T follicular helper cell (primary cell): ENCODE results near the gene TMEM178A.

Source experiments
- DNase-seq: peaks from one replicate; pipeline ENCODE4 v3.0.0-alpha.2; 2020; ENCODE audit warnings: low read depth

Gene TMEM178A

GRCh38 chr2:39679805-39680204 lies 14.1 kb downstream of the TMEM178A start:
- no peak for DNase-seq

DNA sequence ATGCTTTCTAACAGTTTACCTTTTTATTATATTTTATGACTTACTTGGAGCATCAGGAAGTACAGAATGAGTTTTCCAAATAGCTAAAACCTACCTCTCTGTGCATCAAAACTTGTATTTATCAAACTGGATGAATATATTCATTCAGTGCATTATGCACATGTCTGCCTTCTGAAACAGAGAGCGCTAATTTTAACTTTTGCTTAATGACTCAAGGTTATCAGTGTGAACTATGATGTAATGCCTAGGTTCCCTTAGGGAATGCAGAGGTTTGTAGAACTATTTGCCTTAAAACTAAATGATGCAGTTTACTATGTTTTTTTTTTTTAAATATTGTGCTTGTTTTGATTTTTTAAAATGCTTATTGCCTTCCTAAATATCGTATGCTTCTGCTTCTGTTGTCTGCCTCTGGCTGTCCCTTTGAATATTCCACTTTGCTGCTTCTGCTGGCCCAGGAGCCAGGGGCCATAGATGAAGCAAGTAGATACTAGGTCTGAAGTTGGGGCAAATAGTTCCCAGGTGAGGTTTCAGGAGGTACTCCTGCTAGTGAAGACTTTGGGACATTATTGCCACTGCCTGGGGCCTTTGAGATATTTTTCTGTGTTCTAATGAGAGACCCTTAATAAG lies 16.5 kb downstream of the TMEM178A start:
- no peak for DNase-seq

DNA sequence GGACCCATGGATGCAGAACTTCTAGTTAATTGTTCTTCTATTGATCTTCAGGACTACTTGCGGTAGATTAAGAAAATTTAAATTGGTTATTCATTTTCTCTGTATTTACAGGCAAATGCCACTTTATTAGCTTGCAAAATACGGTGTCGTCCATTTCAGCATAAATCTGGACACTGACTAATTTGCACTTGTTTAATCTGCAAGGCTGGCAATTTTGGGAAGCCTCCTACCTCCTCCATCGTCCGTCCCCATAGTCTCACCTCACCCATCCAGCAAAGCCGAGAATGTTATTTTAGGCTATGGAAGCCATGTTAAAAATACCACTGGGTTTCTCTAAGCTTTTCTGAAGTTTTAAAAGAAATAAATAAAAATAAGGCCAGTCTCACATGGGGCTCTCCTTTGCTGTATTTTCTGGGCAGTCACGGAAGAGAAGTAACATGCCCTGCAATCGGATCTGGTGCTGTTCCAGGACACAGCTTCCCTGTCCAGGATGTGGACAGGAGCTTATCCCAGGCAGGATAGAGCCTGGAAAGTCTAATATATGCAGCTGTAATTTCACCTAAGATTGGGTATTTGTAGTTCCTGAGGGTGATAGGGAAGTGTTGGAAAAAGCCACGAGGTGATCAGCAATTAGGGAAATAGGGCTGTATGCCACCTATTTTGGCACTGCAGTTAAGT lies 17.4 kb downstream of the TMEM178A start:
- no peak for DNase-seq

DNA sequence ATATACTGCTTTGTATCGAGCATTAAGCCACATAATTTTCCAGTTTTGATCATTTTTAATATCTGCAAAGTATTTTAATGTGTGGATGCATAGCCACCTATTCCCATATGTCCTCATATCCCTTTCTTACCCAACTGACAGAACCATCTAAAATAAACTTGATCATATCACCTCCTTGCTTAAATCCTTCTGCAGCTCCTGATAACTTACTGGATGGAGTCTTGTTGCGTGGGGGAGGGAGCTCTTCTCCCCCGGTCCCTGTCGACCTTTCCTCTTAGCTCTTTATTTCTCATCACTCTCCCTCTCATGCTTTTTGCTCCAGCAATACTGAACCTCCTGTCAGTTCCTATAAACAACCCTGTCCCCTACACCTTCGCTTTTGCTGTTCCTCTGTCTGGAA lies 18.7 kb downstream of the TMEM178A start:
- DNase-seq = no peak

DNA sequence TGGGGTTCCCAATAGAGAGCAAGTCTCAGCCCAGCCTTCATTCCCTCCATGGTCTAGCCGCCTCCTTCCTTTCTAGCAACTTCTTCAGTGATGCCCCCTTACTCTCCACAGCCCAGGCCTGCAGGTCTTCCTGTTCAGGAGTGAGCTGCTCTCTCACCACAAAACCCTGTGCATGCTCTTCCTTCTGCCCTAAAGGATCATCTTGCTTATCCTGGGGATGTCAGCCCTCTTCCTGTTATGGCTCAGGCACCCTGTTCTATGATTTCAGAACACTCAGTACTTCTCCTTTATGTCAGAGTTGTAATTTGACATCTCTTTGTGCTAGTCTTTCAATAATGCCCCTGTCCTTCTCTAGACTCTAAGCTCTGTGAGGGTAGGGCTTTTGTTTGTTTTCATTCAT lies 19.4 kb downstream of the TMEM178A start:
- no peak for DNase-seq

DNA sequence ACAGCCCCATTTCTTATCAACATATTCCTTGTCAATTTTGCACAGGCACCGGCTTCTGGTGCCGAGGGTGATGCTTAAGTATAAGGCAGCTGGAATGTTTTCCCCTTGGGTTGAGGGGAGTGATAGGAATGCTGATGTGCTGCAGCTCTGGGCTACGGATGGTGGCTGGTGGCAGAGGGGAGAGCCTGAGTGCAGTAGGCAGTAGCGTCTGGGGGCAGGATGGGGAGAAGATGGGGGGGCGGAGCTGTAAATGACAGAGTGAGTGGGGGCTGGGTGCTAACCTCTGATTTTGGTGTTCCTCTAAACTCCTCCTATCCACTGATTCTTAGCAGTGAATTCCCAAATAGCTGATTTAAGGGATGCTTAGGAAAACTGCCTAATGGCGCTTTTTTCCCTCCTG lies 20.7 kb downstream of the TMEM178A start:
- DNase-seq = no peak

DNA sequence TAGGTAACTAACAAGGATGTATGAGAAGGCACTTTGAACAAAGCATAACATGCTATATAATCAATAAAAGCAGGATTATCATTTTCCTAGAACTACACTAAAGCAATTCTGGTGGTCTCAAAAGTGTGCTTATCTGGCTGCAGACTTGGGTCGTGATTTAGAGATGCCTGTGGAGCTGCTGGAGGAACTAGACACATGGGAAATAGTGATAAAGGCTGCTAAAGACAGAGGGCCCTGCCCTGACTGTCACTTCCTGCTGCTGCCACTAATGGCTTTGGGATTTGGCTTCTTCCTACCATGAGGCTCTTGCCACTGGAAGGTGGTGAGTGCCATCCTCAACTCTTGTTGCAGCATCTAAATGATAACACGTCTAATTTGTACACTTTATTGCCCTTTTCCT lies 22.5 kb downstream of the TMEM178A start:
- no peak for DNase-seq

DNA sequence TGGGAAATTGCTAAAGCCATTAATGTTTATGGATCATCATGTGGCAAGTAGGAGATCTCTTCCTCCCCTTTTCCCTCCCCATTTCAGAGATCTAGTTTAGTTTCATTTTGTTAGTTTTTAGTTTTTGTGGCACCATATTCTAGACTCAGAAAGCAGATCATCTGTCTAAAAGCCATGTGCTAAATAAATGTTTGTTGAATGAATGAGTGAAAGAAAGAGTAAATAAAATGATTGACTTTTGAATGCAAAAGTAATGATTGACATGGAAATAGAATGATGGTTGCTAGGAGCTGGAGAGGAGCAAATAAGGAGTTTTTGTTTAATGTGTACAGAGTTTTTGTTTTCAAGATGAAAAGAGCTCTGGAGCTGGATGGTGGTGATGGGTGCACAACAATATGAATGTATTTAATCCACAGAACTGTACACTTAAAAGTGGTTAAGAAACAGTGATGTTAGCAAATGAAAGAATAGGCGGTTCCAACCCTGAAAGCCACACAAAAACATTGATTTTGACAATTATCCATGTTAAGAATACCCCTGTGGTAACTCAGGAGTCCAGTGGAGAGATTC lies 23.6 kb downstream of the TMEM178A start:
- no peak for DNase-seq

- no peak for DNase-seq
Measured at GRCh38 chr2:39689876-39690275, 24.2 kb downstream of the TMEM178A start.

- DNase-seq = no peak
Measured at GRCh38 chr2:39693245-39693644, 27.5 kb downstream of the TMEM178A start.

- DNase-seq = no peak
Measured at GRCh38 chr2:39696101-39696553, 30.4 kb downstream of the TMEM178A start.

DNA sequence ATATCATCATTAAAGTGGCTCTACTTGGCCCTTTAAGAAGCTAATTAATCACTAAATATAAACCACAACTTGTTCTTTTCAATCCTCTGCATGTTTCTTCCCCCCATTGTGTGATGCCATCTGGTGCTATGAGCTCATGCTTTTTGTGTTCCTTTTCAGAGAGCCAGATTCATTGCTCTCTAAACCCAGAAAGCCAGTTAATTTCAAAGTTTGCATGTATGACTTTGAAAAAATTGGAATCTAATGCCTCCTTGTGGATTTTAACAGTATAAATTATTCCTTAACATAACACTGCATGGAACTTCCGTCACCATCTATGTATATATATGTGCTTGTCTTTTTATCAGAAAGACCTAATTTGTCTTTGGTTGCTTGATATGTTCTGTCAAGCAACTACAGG lies 31.1 kb downstream of the TMEM178A start:
- DNase-seq = no peak

DNA sequence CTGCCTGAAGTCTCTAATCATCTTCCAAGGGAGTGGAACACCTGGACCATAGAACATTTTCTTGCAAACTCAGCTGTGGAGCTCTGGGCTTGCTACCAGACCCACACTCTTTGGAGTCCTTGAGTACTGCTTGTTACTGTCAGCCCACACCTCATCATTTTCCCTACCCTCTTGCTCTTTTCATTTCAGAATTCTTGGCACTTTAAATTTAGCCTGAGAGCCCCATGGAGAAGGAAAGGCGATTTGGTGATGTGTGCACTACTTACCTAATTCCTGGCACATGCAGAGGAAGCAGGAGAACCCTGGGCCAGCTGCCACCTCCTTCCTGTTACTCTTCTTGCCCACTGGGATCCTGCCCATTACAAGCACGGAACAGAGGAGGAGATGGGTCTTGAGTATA lies 31.7 kb downstream of the TMEM178A start:
- no peak for DNase-seq

GRCh38 chr2:39701137-39701536 lies 35.4 kb downstream of the TMEM178A start:
- no peak for DNase-seq

DNA sequence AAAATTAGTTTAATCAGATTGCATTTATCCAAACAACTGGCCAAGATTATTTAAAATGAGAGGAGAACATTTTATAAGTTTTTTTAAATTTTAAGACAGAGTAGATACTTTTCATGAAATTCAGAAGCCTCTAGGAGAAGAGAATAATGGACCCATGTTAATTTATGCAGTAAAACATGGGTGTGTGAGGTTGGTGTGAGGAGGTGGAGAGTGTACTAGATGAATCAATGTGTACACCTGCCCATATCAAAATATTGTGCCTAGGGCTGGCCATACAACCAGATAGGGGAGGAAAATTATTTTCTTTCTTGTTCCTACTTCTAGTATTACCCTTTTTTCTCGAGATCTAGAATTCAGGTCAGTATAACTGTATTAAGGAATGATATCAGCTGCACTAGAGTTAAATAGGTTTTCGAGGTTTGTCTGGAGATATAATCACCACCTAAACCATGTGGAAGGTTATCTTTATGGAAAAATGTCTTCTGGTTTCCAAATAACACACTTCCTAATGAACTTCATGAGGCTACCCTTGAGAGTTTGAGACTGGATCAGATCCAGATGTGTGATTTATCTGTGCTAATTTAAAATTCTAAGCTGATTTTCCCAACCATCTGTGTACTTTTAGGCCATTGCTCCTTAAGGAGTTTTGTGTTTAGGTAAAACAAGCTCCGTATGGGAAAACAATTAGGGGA lies 37.6 kb downstream of the TMEM178A start:
- no peak for DNase-seq

- no peak for DNase-seq
Measured at GRCh38 chr2:39704540-39704939, 38.8 kb downstream of the TMEM178A start.

DNA sequence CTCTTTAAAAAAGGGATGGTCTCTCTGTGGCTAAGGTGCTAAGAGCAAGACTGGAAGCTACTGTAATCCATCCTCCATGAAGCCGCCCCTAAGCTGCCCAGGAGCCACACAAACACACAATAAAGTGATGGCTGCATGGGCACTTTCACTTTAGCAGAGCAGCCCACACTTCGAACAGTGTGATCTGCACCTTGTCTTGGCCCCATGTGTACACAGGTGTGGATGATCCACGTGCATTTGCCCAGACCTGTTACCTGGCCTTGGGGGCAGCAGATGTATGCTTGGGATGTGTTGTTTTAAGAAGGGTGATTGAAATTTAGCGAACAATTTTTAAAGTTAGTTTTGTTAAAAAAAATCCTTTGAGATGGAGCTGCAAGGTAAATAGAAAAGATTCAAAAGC lies 39.9 kb downstream of the TMEM178A start:
- no peak for DNase-seq

- DNase-seq = no peak
Measured at GRCh38 chr2:39706312-39706711, 40.6 kb downstream of the TMEM178A start.

DNA sequence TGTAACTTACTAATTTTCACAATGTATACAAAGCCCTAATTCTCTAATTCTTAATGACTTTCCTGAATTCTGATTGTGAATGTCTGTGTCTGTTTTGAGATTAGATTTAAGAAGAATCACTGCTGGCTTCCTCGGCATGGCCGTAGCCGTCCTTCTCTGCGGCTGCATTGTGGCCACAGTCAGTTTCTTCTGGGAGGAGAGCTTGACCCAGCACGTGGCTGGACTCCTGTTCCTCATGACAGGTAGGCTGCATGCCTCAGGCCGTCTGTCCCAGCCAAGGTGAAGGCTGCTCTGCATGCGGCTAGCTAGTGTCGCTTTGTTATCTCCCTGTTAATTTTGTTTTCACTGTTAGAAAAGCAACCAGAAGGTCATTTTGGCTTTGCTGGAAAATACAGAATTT lies 41.2 kb downstream of the TMEM178A start:
- no peak for DNase-seq

- DNase-seq = no peak
Measured at GRCh38 chr2:39708003-39708402, 42.3 kb downstream of the TMEM178A start.

- no peak for DNase-seq
Measured at GRCh38 chr2:39710807-39711206, 45.1 kb downstream of the TMEM178A start.

GRCh38 chr2:39712953-39713352 lies 47.2 kb downstream of the TMEM178A start:
- no peak for DNase-seq

DNA sequence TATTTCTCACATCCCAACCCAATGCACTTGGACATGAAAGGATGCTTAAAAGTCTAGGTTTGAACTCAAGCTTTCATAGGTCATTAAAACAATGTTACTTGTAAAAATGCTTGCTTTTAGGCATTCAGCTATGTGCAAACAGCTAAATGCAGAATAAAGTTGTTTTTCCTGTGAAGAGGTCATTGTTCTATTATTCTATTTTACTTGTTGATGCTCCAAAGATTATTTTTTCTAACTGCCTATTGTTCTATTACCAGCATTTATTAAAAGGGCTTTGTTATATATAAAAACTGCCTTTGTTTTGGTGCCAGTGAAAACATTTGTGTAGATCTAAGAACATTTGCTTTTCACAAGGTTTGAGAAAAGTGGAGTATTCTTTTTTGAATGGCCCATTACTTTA lies 49.4 kb downstream of the TMEM178A start:
- no peak for DNase-seq
